Smooth muscle cell (in vitro differentiated cells): ENCODE measurements around the gene NUMBL. TPM values are rescaled to one million over a fixed set of nuclear protein-coding genes. Genes with fewer than 3 reads are reported as not detected.
A peak's percentile ranks its signal among the peaks of the same experiment; 100 is the strongest.

Experiments
- DNase-seq: peaks from one replicate; lab custom pipeline; 2025; ENCODE audit not compliant: unreplicated experiment; lab: John Stamatoyannopoulos, UW
- H2AFZ ChIP-seq: fragments of 200-600 bp; sonication (generic); 2 replicates; pipeline ENCODE4 v1.6.0; 2016; ENCODE audit warnings: antibody characterized with exemption, low read depth, mild to moderate bottlenecking
- H3F3A ChIP-seq: fragments of 200-600 bp; sonication (generic); 2 replicates; pipeline ENCODE4 v1.6.0; 2017; ENCODE audit warnings: antibody characterized with exemption, low read depth
- H3K27ac ChIP-seq: fragments of 200-600 bp; sonication (generic); 2 replicates; pipeline ENCODE4 v1.5.1; 2016; ENCODE audit warnings: low read depth, mild to moderate bottlenecking
- H3K27me3 ChIP-seq: fragments of 200-600 bp; sonication (generic); 2 replicates; pipeline ENCODE4 v1.6.1; 2016; ENCODE audit warnings: low read depth, mild to moderate bottlenecking
- H3K36me3 ChIP-seq: fragments of 200-600 bp; sonication (generic); 2 replicates; pipeline ENCODE4 v1.5.1; 2016; ENCODE audit warnings: low read depth
- H3K4me1 ChIP-seq: fragments of 200-600 bp; sonication (generic); 2 replicates; pipeline ENCODE4 v1.5.1; 2016; ENCODE audit warnings: low read depth
- H3K4me2 ChIP-seq: fragments of 200-600 bp; sonication (generic); 2 replicates; pipeline ENCODE4 v1.6.0; 2016; ENCODE audit warnings: mild to moderate bottlenecking
- H3K4me3 ChIP-seq: fragments of 200-600 bp; sonication (generic); 2 replicates; pipeline ENCODE4 v1.5.1; 2016; ENCODE audit warnings: mild to moderate bottlenecking
- H3K79me2 ChIP-seq: fragments of 200-600 bp; sonication (generic); 2 replicates; pipeline ENCODE4 v1.6.0; 2016; ENCODE audit warnings: low read depth, mild to moderate bottlenecking
- H3K9ac ChIP-seq: fragments of 200-600 bp; sonication (generic); 2 replicates; pipeline ENCODE4 v1.6.0; 2016; ENCODE audit warnings: low read depth
- H3K9me3 ChIP-seq: fragments of 200-600 bp; sonication (generic); replicated peaks from 2 replicates; pipeline ENCODE4 v1.5.1; 2016; ENCODE audit warnings: low read depth
- H4K20me1 ChIP-seq: fragments of 200-600 bp; sonication (generic); 2 replicates; pipeline ENCODE4 v1.6.0; 2016; ENCODE audit warnings: low read depth
- CTCF ChIP-seq: fragments of 200-600 bp; sonication (generic); IDR thresholded peaks from 2 replicates; pipeline ENCODE4 v1.5.1; 2017; ENCODE audit warnings: borderline replicate concordance, mild to moderate bottlenecking, antibody characterized with exemption; ENCODE audit not compliant: insufficient read depth, poor library complexity, severe bottlenecking
- WGBS: methylation state at CpG from one replicate; pipeline ENCODE4 v1.1.7; 2016; ENCODE audit warnings: low lambda C conversion rate; 5-methylcytosine and 5-hydroxymethylcytosine counted together
- polyA plus RNA-seq: library from polyadenylated mRNA; unstranded; fragments of >200 nt; fragmentation: Nextera tagmentation; extraction: Ambion mirVana; gene quantifications from 2 replicates; pipeline ENCODE4 v1.2.1, GENCODE V29; 2016
- total RNA-seq: library from RNA; depleted of rRNA; stranded (reverse); fragments of >200 nt; gene quantifications from 2 replicates; pipeline ENCODE4 v1.2.3, GENCODE V29; 2014

Gene NUMBL
- total and polyA plus RNA-seq, 2 experiments from 2014 or later: 30.5 to 73.0 TPM

DNA sequence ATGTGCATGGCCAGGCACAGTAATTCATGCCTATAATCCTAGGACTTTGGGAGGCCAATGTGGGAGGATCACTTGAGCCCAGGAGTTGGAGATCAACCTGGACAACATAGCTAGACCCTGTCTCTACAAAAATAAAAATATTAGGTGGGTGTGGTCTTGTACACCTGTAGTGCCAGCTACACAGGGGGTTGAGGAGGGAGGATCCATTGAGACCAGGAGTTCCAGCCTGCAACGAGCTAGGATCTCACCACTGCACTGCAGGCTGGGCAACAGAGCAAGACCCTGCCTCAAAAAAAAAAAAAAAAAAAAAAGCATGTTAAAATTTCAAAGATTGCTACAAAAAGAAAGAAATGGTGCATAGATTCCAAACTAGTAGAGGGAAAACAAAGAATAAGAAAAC is 52.1 kb downstream of the NUMBL start:
- H3K36me3 ChIP-seq: no peaks in the 10 kb centered on the region
- H3K4me1 ChIP-seq: peaks cover 10% of the 10 kb centered on the region
- TF ChIP-seq CTCF: no peak

GRCh38 chr19:40633207-40633606 is 57.2 kb downstream of the NUMBL start:
- Histone ChIP-seq H3K79me2 (no peaks in the 10 kb centered on the region), H3F3A (peaks cover 9% of the 10 kb centered on the region), H2AFZ (no peak overlapping the region), H3K9me3 (no peaks in the 10 kb centered on the region), H3K4me2 (peak overlapping the region; percentile 78), H3K27me3 (no peaks in the 10 kb centered on the region), H3K4me1 (peaks cover 6% of the 10 kb centered on the region), H3K4me3 (no peak overlapping the region), H4K20me1 (no peaks in the 10 kb centered on the region), H3K27ac (peak overlapping the region; percentile 62), H3K36me3 (no peaks in the 10 kb centered on the region), H3K9ac (no peak overlapping the region)
- no peak for DNase-seq
- 12% methylated on average over 5 of the region's 5 CpGs for WGBS
- TF ChIP-seq CTCF: no peak

More for the DNA sequence above, 52.1 kb downstream of the NUMBL start:
- Histone ChIP-seq H3K27ac (no peak overlapping the region), H2AFZ (no peak overlapping the region), H3K79me2 (no peaks in the 10 kb centered on the region), H4K20me1 (no peaks in the 10 kb centered on the region), H3K4me2 (no peak overlapping the region), H3K27me3 (no peaks in the 10 kb centered on the region), H3K9ac (no peak overlapping the region), H3K9me3 (no peaks in the 10 kb centered on the region), H3K4me3 (no peak overlapping the region), H3F3A (peaks cover 9% of the 10 kb centered on the region)
- WGBS: 100% methylated on average over 1 of the region's 1 CpG
- no peak for DNase-seq

DNA sequence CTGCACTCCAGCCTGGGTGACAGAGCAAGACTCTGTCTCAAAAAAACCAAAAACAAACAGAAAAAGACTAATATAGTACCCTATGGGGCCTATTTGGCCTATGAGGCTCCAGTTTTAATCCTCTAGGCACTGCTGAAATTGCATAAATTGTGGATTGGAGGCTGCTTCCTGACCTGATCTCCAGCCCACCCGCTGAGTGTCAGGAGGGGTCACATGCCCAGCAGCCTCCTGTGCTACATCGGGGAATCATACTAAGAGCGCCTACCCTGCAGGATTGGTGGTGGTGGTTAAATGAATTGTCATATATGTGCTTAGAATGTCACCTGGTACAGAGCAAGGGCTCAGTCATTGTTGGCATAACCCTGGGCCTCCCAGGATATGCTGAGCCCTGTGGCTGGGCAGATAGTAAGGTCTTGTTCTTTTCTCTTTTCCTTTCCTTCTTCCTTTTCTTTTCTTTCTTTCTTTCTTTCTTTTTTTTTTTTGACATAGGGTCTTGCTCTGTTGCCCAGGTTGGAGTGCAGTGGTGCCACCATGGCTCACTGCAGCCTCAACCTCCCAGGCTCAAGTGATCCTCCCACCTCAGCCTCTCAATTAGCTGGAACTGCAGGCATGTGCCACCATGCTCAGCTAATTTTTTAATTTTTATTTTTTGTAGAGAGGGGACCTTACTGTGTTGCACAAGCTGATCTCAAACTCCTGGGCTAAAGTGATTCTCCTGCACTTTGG is 58.0 kb downstream of the NUMBL start:
- TF ChIP-seq CTCF: no peak
- Histone ChIP-seq H3K27me3 (no peaks in the 10 kb centered on the region), H3F3A (peaks cover 9% of the 10 kb centered on the region), H3K79me2 (no peaks in the 10 kb centered on the region), H3K4me3 (no peak overlapping the region), H3K9ac (no peak overlapping the region), H2AFZ (no peak overlapping the region), H3K4me1 (peaks cover 6% of the 10 kb centered on the region), H4K20me1 (no peaks in the 10 kb centered on the region), H3K27ac (peak overlapping the region; percentile 62), H3K9me3 (no peaks in the 10 kb centered on the region), H3K4me2 (peak overlapping the region; percentile 78), H3K36me3 (no peaks in the 10 kb centered on the region)
- WGBS: 60% methylated on average over 3 of the region's 3 CpGs
- DNase-seq: no peak
